Right atrium auricular region (tissue), 2 donors: Measurements from ENCODE around the gene ADSL. TPM values are rescaled to one million over a fixed set of nuclear protein-coding genes. Genes with fewer than 3 reads are reported as not detected.
"Not testable (repeated sequence)": the region's sequence is repeated elsewhere in the genome, so short reads cannot be mapped to it uniquely, and the experiment has no call there.

Experiments used
- DNase-seq: peaks from one replicate; pipeline ENCODE4 v3.0.0-alpha.2; 2019; ENCODE audit warnings: low spot score
- H3K27ac ChIP-seq, 2 donors: fragments of 200-600 bp; sonication (generic); 1 replicate in 1 of 2; 2 replicates in 1 of 2; pipeline ENCODE4 v1.5.1; 2016 to 2019
- H3K27me3 ChIP-seq, 2 donors: fragments of 200-600 bp; sonication (generic); one replicate each; pipeline versions ENCODE4 v1.5.1 to v1.6.0; 2017 to 2019
- H3K36me3 ChIP-seq: fragments of 200-600 bp; sonication (generic); one replicate; pipeline ENCODE4 v1.5.1; 2016
- H3K4me1 ChIP-seq, 2 donors: fragments of 200-600 bp; sonication (generic); one replicate each; pipeline versions ENCODE4 v1.5.1 to v1.6.0; 2017 to 2019
- H3K4me3 ChIP-seq, 2 donors: fragments of 200-600 bp; sonication (generic); 1 replicate in 1 of 2; 2 replicates in 1 of 2; pipeline ENCODE4 v1.5.1; 2017 to 2019; ENCODE audit warnings: mild to moderate bottlenecking in 1 of 2, moderate library complexity in 1 of 2
- H3K9me3 ChIP-seq, 2 donors: fragments of 200-600 bp; sonication (generic); one replicate each; pipeline ENCODE4 v1.5.1; 2019
- CTCF ChIP-seq, 2 donors: fragments of 200-600 bp; sonication (generic); IDR thresholded peaks; one replicate each; pipeline ENCODE4 v1.5.1; 2019; ENCODE audit warnings: antibody characterized with exemption in 2 of 2
- total RNA-seq, 2 donors: library from RNA; depleted of rRNA; stranded (reverse); fragments of >200 nt; gene quantifications; one replicate each; pipeline ENCODE4 v1.1.0, GENCODE V29; 2016

The ADSL gene
- total RNA-seq, 2 donors from 2014 or later, result 41.8 to 69.9 TPM

- Histone ChIP-seq H3K27me3 (no peaks in the 10 kb centered on the region), H3K27ac (no peak overlapping the region)
Measured at GRCh38 chr22:40308999-40309573, 37.2 kb upstream of the ADSL start.

GRCh38 chr22:40309631-40310030, 36.7 kb upstream of the ADSL start:
- peaks cover 65% of the 10 kb centered on the region for H3K36me3 ChIP-seq
- TF ChIP-seq CTCF (IDR thresholded peaks at IDR 0.05), result no peak

More at GRCh38 chr22:40308999-40309573, 37.2 kb upstream of the ADSL start:
- Histone ChIP-seq H3K36me3 (peaks cover 60% of the 10 kb centered on the region), H3K4me3 (no peak overlapping the region), H3K4me1 (no peaks in the 10 kb centered on the region), H3K9me3 (no peaks in the 10 kb centered on the region)
- no peak for TF ChIP-seq CTCF (IDR thresholded peaks at IDR 0.05)
- no peak for DNase-seq

GRCh38 chr22:40310081-40310767, 36.1 kb upstream of the ADSL start:
- H3K27ac ChIP-seq, result no peak overlapping the region
- no peak overlapping the region for H3K4me3 ChIP-seq
- no peaks in the 10 kb centered on the region for H3K9me3 ChIP-seq
- TF ChIP-seq CTCF (IDR thresholded peaks at IDR 0.05), result no peak
- peaks cover 71% of the 10 kb centered on the region for H3K36me3 ChIP-seq
- DNase-seq, result no peak
- H3K27me3 ChIP-seq, result no peaks in the 10 kb centered on the region
- no peaks in the 10 kb centered on the region for H3K4me1 ChIP-seq

More at GRCh38 chr22:40309631-40310030, 36.7 kb upstream of the ADSL start:
- DNase-seq, result no peak
- H3K4me3 ChIP-seq, result no peak overlapping the region
- no peaks in the 10 kb centered on the region for H3K27me3 ChIP-seq
- no peaks in the 10 kb centered on the region for H3K9me3 ChIP-seq
- H3K27ac ChIP-seq, result no peak overlapping the region
- H3K4me1 ChIP-seq, result no peaks in the 10 kb centered on the region

GRCh38 chr22:40310768-40311120, 35.6 kb upstream of the ADSL start:
- TF ChIP-seq CTCF (IDR thresholded peaks at IDR 0.05), result no peak
- H3K4me1 ChIP-seq, result no peaks in the 10 kb centered on the region
- peaks cover 76% of the 10 kb centered on the region for H3K36me3 ChIP-seq
- H3K27ac ChIP-seq, result no peak overlapping the region
- no peaks in the 10 kb centered on the region for H3K9me3 ChIP-seq
- H3K4me3 ChIP-seq, result no peak overlapping the region
- H3K27me3 ChIP-seq, result no peaks in the 10 kb centered on the region
- DNase-seq, result no peak

GRCh38 chr22:40311646-40312045, 34.7 kb upstream of the ADSL start:
- H3K4me3 ChIP-seq, H3K4me1 ChIP-seq, H3K27me3 ChIP-seq, H3K27ac ChIP-seq, DNase-seq, H3K9me3 ChIP-seq: not testable (repeated sequence)
- H3K36me3 ChIP-seq, result peaks cover 85% of the 10 kb centered on the region

GRCh38 chr22:40312050-40312449, 34.2 kb upstream of the ADSL start:
- Histone ChIP-seq H3K27ac (no peak overlapping the region), H3K4me3 (no peak overlapping the region), H3K4me1 (no peaks in the 10 kb centered on the region), H3K36me3 (peaks cover 89% of the 10 kb centered on the region), H3K27me3 (no peaks in the 10 kb centered on the region), H3K9me3 (no peaks in the 10 kb centered on the region)
- no peak for DNase-seq
- no peak for TF ChIP-seq CTCF (IDR thresholded peaks at IDR 0.05)
